ENCODE data around the gene PLPP4. TPM values are rescaled to one million over a fixed set of nuclear protein-coding genes. Genes with fewer than 3 reads are reported as not detected.

PLPP4 gene
- total RNA-seq, 4 donors from 2014 or later = 2.5 TPM; not detected in 3

DNA sequence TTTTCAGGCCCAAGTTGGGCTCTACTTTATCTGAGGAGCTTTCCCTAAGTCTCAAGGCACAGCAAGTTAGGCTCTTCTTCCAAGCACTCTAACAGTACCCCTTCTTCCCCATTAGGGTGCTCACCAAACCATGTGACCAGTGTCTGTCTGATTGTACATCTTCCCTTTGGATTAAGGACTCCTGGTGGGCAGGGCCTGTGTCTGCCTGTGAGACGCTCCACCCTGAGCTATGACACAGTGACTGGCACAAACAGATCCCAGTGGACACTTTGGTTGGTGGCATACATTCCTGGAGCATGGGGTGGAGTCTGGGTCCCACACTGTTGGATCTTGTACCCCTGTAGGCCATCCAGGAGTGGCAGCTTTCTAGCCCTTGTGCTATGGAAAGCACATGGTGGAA, 23.8 kb downstream of the PLPP4 start:
- peaks cover 13% of the 10 kb centered on the region for H3K27me3 ChIP-seq
- ATAC-seq = no peak
- no peaks in the 10 kb centered on the region for H3K36me3 ChIP-seq
- no peak overlapping the region for H3K27ac ChIP-seq
- no peak overlapping the region for H3K4me3 ChIP-seq
- no peaks in the 10 kb centered on the region for H3K4me1 ChIP-seq
- TF ChIP-seq EP300 (IDR thresholded peaks at IDR 0.05) (no peak), CTCF (IDR thresholded peaks at IDR 0.05) (no peak), POLR2A (IDR thresholded peaks at IDR 0.05) (no peak), POLR2AphosphoS5 (IDR thresholded peaks at IDR 0.05) (no peak)
- WGBS, 2 donors (ENCODE audit: low coverage in 1 of 2) = no CpG with 5 or more reads among the region's 1 CpG
- peaks cover 0 to 15% (median 0%) of the 10 kb centered on the region in 3 donors for H3K9me3 ChIP-seq

- Histone ChIP-seq H3K4me3 (no peak overlapping the region), H3K36me3 (no peaks in the 10 kb centered on the region), H3K4me1 (no peaks in the 10 kb centered on the region), H3K9me3 (peaks cover 0 to 15% (median 0%) of the 10 kb centered on the region in 3 donors), H3K27ac (no peak overlapping the region), H3K27me3 (peaks cover 16% of the 10 kb centered on the region)
- WGBS, 2 donors (ENCODE audit: low coverage in 1 of 2) = 82 to 84% methylated on average over 3 of the region's 3 CpGs
- TF ChIP-seq CTCF (IDR thresholded peaks at IDR 0.05) (no peak), POLR2A (IDR thresholded peaks at IDR 0.05) (no peak), EP300 (IDR thresholded peaks at IDR 0.05) (no peak), POLR2AphosphoS5 (IDR thresholded peaks at IDR 0.05) (no peak)
- ATAC-seq = no peak
Observed at GRCh38 chr10:120483006-120483405, 26.0 kb downstream of the PLPP4 start.

DNA sequence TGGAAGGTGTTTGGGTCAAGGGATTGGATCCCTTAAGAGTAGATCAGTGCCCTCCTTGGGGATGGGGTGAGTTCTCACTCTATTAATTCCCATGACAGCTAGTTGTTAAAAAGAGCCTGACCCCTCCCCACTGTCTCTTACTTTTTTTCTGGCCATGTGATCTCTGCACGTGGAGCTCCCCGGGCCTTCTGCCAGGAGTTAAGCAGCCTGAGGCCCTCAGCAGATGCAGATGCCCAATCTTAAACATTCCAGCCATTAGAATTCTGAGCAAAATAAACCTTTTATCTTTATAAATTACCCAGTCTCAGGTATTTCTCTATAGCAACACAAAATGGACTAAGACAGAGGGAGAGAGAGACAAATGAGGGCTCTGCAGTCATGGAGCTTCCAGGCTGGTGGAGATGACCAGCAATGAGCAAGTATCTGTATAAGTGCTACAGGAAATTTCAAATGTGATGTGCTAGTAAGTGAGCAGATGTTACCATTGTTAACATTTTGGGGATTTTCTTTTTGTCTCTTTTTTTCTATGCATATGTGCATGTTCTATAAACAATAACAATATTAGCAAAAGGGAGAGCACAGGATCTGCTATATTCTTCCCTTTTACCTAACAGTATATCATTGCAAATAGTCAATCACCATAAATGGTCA, 26.7 kb downstream of the PLPP4 start:
- TF ChIP-seq EP300 (IDR thresholded peaks at IDR 0.05) (no peak), POLR2A (IDR thresholded peaks at IDR 0.05) (no peak), POLR2AphosphoS5 (IDR thresholded peaks at IDR 0.05) (no peak), CTCF (IDR thresholded peaks at IDR 0.05) (no peak)
- ATAC-seq = no peak
- peaks cover 0 to 15% (median 0%) of the 10 kb centered on the region in 3 donors for H3K9me3 ChIP-seq
- no peak overlapping the region for H3K27ac ChIP-seq
- no peak overlapping the region for H3K4me3 ChIP-seq
- no peaks in the 10 kb centered on the region for H3K4me1 ChIP-seq
- H3K27me3 ChIP-seq = peaks cover 19% of the 10 kb centered on the region
- 36% methylated on average over 2 of the region's 2 CpGs; no CpG with 5 or more reads in 1 of the 2 donors for WGBS, 2 donors (ENCODE audit: low coverage in 1 of 2)
- H3K36me3 ChIP-seq = no peaks in the 10 kb centered on the region

DNA sequence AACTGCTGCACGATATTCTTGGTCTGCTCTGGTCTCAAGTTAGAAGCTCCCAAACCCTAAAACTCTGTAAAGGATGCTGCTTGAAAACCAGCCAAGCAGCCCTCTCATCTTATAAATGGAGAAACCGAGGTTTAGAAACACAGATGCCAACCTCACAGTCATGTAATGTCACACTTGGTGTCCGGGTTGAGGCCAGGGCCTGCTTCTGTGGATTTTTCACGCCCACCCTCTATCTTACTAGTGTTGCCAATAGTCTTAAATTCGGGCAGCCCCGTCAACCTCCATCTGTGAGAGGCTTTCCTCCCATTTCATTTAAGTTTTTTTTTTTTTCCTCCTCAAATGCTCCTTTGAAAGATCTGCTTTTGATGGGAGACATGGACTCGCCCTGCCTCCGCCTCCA, 28.9 kb downstream of the PLPP4 start:
- 83 to 86% methylated on average over 6 of the region's 8 CpGs for WGBS, 2 donors (ENCODE audit: low coverage in 1 of 2)
- Histone ChIP-seq H3K27me3 (peaks cover 23% of the 10 kb centered on the region), H3K36me3 (no peaks in the 10 kb centered on the region), H3K27ac (no peak overlapping the region), H3K4me1 (no peaks in the 10 kb centered on the region), H3K4me3 (no peak overlapping the region), H3K9me3 (peaks cover 0 to 15% (median 0%) of the 10 kb centered on the region in 3 donors)
- no peak for TF ChIP-seq EP300 (IDR thresholded peaks at IDR 0.05)
- TF ChIP-seq POLR2A (IDR thresholded peaks at IDR 0.05) = no peak
- ATAC-seq = no peak

- no peak overlapping the region for H3K4me3 ChIP-seq
- no peaks in the 10 kb centered on the region for H3K4me1 ChIP-seq
- no peak overlapping the region for H3K27ac ChIP-seq
- H3K36me3 ChIP-seq = no peaks in the 10 kb centered on the region
- TF ChIP-seq POLR2AphosphoS5 (IDR thresholded peaks at IDR 0.05) = no peak
- no peak for TF ChIP-seq POLR2A (IDR thresholded peaks at IDR 0.05)
- TF ChIP-seq EP300 (IDR thresholded peaks at IDR 0.05) = no peak
- no peak for TF ChIP-seq CTCF (IDR thresholded peaks at IDR 0.05)
- peaks cover 18% of the 10 kb centered on the region for H3K27me3 ChIP-seq
- 31 to 40% methylated on average over 3 to 6 of the region's 6 CpGs for WGBS, 2 donors (ENCODE audit: low coverage in 1 of 2)
- peaks cover 0 to 15% (median 0%) of the 10 kb centered on the region in 3 donors for H3K9me3 ChIP-seq
- ATAC-seq = no peak
Observed at GRCh38 chr10:120486671-120487205, 29.7 kb downstream of the PLPP4 start.
